Activated T-helper 17 cell treated with anti-CD3 and anti-CD28 coated beads, Interleukin-2, amount 50 U/mL, for 72 hours (primary cell): Measurements from ENCODE around the gene NES. TPM values are rescaled to one million over a fixed set of nuclear protein-coding genes. Genes with fewer than 3 reads are reported as not detected.
"Not testable (repeated sequence)": the region's sequence is repeated elsewhere in the genome, so short reads cannot be mapped to it uniquely, and the experiment has no call there.

Source experiments
- ATAC-seq: fragments of 150-1000 bp; cut with Tn5 transposase; replicated peaks from 2 replicates; pipeline ENCODE4 v1.10.0; 2021; ENCODE audit warnings: mild to moderate bottlenecking, moderate library complexity
- H3K27ac Mint-ChIP-seq: one replicate; pipeline ENCODE4 v1.8.0; 2022; ENCODE audit warnings: mixed read lengths
- H3K27me3 Mint-ChIP-seq: one replicate; pipeline ENCODE4 v1.8.0; 2022; ENCODE audit warnings: mixed read lengths
- H3K36me3 Mint-ChIP-seq: one replicate; pipeline ENCODE4 v1.8.0; 2022; ENCODE audit warnings: low read depth, mild to moderate bottlenecking, mixed read lengths
- H3K4me1 Mint-ChIP-seq: one replicate; pipeline ENCODE4 v1.8.0; 2022; ENCODE audit warnings: mixed read lengths
- H3K4me3 Mint-ChIP-seq: one replicate; pipeline ENCODE4 v1.8.0; 2022; ENCODE audit warnings: mild to moderate bottlenecking, mixed read lengths
- H3K9me3 Mint-ChIP-seq: one replicate; pipeline ENCODE4 v1.8.0; 2022; ENCODE audit warnings: mixed read lengths
- total RNA-seq, 2 donors: library from RNA; stranded (reverse); gene quantifications; one replicate each; pipeline ENCODE4 v1.2.3, GENCODE V29; 2022

Gene NES
- total RNA-seq, 2 donors from 2014 or later: 0.05 TPM; not detected in 1

DNA sequence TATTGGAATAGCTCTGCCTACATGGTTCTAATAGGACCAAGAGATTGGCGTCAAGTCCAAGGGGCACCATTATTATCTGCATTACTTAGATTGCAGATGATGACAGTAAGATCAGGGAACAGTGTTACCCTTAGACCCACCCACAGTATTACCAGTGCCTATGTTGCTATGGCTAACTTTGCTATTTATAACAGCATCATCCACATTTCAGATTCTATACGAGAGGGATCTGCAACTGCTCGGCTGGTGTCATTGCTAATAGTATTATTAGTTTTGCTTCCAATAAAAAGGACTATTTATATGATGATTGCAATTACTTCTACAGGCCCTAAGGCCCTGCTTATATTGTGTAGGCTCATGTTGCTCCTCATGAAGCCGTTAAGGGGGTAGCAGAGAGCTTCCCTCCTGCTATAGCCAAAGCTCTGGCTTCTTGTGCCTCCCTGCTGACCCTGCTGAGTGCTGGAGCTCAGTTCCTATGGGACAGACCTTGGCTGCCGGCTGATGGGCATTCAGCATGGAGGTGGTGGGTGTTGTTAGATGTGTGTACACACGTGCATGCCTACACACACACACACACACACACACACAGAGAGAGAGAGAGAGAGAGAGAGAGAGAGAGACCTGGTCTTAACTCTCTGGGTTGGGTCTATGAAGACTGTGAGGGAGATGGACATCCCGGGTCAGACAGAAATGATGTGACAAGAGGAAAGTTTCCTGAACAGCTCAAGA lies 34.0 kb downstream of the NES start:
- Mint-ChIP-seq H3K27me3 (peaks cover 72% of the 10 kb centered on the region), H3K27ac (no peak overlapping the region), H3K4me1 (peaks cover 11% of the 10 kb centered on the region), H3K9me3 (no peaks in the 10 kb centered on the region), H3K36me3 (peaks cover 4% of the 10 kb centered on the region), H3K4me3 (peak overlapping the region; percentile 63)
- no peak for ATAC-seq

- Mint-ChIP-seq H3K9me3 (no peaks in the 10 kb centered on the region), H3K4me1 (peaks cover 11% of the 10 kb centered on the region), H3K4me3 (peak overlapping the region; percentile 63), H3K27me3 (peaks cover 69% of the 10 kb centered on the region), H3K36me3 (peaks cover 4% of the 10 kb centered on the region), H3K27ac (no peak overlapping the region)
- ATAC-seq: no peak
Observed at GRCh38 chr1:156642265-156643048, 34.8 kb downstream of the NES start.

DNA sequence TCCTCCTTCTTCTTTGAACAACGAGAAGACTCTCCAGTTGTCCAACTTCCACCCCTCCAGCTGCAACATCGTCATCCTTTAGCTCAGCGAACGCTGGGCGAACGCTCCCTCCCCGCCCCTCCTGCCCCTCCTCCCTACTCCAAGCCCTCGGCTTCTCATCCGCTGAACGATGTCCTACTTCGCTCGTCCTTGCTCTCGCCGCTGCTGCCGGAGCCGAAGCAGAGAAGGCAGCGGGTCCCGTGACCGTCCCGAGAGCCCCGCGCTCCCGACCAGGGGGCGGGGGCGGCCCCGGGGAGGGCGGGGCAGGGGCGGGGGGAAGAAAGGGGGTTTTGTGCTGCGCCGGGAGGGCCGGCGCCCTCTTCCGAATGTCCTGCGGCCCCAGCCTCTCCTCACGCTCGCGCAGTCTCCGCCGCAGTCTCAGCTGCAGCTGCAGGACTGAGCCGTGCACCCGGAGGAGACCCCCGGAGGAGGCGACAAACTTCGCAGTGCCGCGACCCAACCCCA lies 35.4 kb downstream of the NES start, which contains the start of gene BCAN:
Gene BCAN (plus strand): TSS at position 357 of the 504 bp plus-strand sequence. CDS start 3,938 bp downstream, outside the sequence.
- H3K9me3 Mint-ChIP-seq: no peaks in the 10 kb centered on the region
- peaks cover 4% of the 10 kb centered on the region for H3K36me3 Mint-ChIP-seq
- peak within 1 kb of the TSS; percentile 63 for H3K4me3 Mint-ChIP-seq
- peak; percentile 30 for ATAC-seq
- H3K27me3 Mint-ChIP-seq: peaks cover 69% of the 10 kb centered on the region
- no peak within 1 kb of the TSS for H3K27ac Mint-ChIP-seq
- peaks cover 11% of the 10 kb centered on the region for H3K4me1 Mint-ChIP-seq

GRCh38 chr1:156640842-156641706 lies 36.1 kb downstream of the NES start:
- Mint-ChIP-seq H3K4me1 (peaks cover 11% of the 10 kb centered on the region), H3K9me3 (no peaks in the 10 kb centered on the region), H3K36me3 (peaks cover 4% of the 10 kb centered on the region), H3K4me3 (peak overlapping the region; percentile 62), H3K27ac (no peak overlapping the region), H3K27me3 (peaks cover 70% of the 10 kb centered on the region)
- no peak for ATAC-seq

DNA sequence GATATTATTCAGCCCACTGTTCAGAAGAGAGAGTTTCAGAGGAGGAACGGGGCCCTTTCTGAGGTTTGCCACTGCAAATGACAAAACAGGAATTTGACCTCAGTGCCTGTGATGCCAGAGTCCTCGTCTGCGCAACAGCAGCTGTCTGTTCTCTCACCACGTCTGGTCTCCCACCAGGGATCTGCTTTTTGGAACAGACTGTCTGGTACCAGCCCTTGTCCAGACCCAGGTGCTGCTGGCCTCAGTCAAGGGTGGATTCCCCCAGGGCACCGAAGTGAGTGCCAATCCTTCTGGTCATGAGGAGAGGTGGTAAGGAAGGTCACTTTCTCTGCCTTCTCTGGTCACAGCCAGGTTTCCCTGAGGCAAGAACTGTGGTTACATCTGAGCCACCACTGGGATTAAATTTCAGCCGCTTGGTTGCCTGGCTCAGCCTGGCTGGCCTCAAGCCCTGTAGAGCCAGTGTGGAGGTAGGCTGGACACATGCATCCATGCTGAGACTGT lies 37.6 kb downstream of the NES start:
- Mint-ChIP-seq H3K36me3 (peaks cover 4% of the 10 kb centered on the region), H3K4me3 (no peak overlapping the region), H3K9me3 (no peaks in the 10 kb centered on the region), H3K4me1 (peaks cover 11% of the 10 kb centered on the region), H3K27me3 (peaks cover 61% of the 10 kb centered on the region), H3K27ac (no peak overlapping the region)
- ATAC-seq: no peak

DNA sequence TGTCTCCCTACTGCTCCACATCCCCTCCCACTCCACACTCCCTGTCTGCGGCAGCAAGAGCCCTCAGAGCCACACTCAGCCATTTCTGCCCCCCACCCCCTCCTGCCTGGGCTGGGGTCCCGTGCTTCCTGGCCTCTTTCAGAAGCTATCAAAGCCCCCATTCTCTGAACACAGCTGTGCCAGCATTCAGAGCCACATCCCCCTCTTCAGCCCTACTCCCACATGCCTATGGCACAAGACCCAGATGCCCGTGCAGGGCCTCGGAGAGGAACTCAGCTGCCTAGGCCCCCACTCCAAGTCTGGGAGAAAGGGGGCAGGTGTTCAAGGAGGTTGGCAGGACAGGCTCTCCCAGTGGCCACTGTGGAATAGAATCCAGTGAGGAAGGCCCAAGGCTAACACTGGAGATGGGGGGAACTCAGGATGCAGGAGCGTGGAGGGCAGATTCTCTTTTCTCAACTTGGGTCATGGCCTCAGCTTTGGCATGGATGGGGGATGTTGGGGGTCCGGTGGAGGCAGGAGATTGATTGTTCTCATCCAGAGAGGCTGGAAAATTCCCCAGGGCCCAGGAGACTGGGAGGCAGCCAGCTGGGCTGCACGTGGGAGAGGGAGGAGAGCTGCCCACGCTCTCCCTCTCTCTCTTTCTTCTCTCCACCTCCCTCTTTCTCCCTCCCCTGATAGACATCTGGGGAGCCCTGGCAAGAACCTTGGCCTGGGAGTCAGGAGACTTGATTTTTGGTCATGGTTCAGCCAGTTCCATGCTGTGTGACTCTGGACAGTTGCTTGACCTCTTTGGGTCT lies 38.8 kb downstream of the NES start:
- no peak overlapping the region for H3K27ac Mint-ChIP-seq
- no peak for ATAC-seq
- peaks cover 5% of the 10 kb centered on the region for H3K4me1 Mint-ChIP-seq
- peaks cover 61% of the 10 kb centered on the region for H3K27me3 Mint-ChIP-seq
- peaks cover 4% of the 10 kb centered on the region for H3K36me3 Mint-ChIP-seq
- no peaks in the 10 kb centered on the region for H3K9me3 Mint-ChIP-seq
- no peak overlapping the region for H3K4me3 Mint-ChIP-seq

- no peaks in the 10 kb centered on the region for H3K36me3 Mint-ChIP-seq
- H3K9me3 Mint-ChIP-seq: no peaks in the 10 kb centered on the region
- peaks cover 37% of the 10 kb centered on the region for H3K27me3 Mint-ChIP-seq
- no peak overlapping the region for H3K27ac Mint-ChIP-seq
- ATAC-seq: no peak
- no peaks in the 10 kb centered on the region for H3K4me1 Mint-ChIP-seq
- no peak overlapping the region for H3K4me3 Mint-ChIP-seq
Observed at GRCh38 chr1:156632355-156632754, 44.9 kb downstream of the NES start.

GRCh38 chr1:156631152-156631551 lies 46.1 kb downstream of the NES start:
- H3K4me3 Mint-ChIP-seq, H3K27ac Mint-ChIP-seq, ATAC-seq, H3K36me3 Mint-ChIP-seq, H3K4me1 Mint-ChIP-seq, H3K9me3 Mint-ChIP-seq: not testable (repeated sequence)
- peaks cover 36% of the 10 kb centered on the region for H3K27me3 Mint-ChIP-seq

DNA sequence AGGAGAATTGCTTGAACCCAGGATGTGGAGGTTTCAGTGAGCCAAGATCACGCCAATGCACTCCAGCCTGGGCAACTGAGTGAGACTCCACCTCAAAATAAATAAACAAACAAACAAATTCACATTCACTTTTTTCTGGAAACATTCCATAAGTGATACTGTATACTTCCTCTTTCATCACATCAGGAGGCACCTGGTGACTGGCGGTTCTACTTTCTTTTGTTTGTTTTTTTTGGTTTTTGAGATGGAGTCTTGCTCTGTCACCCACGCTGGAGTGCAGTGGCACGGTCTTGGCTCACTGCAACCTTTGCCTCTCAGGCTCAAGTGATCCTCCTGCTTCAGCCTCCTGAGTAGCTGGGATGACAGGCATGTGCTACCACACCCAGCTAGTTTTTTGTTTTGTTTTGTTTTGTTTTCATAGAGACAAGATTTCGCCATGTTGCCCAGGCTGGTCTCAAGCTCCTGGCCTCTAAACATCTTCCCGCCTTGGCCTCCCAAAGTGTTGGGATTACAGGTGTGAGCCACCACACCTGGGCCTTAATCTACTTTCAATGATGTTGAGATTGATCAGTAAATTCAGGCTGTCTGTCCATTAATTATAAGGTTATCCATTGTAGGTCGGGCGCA lies 47.3 kb downstream of the NES start:
- Mint-ChIP-seq H3K27ac (no peak overlapping the region), H3K9me3 (no peaks in the 10 kb centered on the region), H3K36me3 (no peaks in the 10 kb centered on the region), H3K4me1 (peaks cover 6% of the 10 kb centered on the region), H3K4me3 (no peak overlapping the region), H3K27me3 (peaks cover 39% of the 10 kb centered on the region)
- ATAC-seq: no peak

DNA sequence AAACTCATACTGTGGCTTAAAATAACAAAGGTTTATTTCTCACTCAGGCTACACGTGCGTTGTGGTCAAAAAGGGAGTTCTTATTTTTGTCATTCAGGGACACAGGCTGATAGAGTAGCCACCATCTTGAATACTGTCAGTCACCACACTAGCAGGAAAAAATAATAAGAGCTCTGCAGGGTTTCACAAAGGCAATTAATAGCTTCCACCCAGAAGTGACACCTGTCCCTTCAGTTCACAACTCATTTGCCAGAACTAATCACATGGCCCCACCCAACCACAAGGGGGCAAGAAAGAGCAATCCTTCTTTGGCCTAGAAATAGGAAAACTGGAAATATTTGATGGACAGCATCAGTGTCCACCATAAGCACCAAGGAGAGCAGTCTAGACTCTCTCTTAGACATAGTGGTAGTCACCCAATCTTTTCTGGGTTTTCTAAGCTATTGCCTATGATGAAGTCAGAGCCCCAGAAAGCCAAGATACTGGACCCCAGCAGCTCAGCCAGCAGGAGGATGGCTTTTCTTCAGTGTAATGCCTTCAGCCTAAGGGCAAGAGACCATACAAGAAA lies 49.8 kb downstream of the NES start:
- peaks cover 34% of the 10 kb centered on the region for H3K27me3 Mint-ChIP-seq
- H3K27ac Mint-ChIP-seq: no peak overlapping the region
- H3K4me1 Mint-ChIP-seq: peaks cover 6% of the 10 kb centered on the region
- no peaks in the 10 kb centered on the region for H3K36me3 Mint-ChIP-seq
- ATAC-seq: peak; percentile 37
- no peak overlapping the region for H3K4me3 Mint-ChIP-seq
- no peaks in the 10 kb centered on the region for H3K9me3 Mint-ChIP-seq

- Mint-ChIP-seq H3K27ac (no peak overlapping the region), H3K27me3 (peaks cover 31% of the 10 kb centered on the region)
- no peak for ATAC-seq
Observed at GRCh38 chr1:156626079-156626438, 51.1 kb downstream of the NES start.

DNA sequence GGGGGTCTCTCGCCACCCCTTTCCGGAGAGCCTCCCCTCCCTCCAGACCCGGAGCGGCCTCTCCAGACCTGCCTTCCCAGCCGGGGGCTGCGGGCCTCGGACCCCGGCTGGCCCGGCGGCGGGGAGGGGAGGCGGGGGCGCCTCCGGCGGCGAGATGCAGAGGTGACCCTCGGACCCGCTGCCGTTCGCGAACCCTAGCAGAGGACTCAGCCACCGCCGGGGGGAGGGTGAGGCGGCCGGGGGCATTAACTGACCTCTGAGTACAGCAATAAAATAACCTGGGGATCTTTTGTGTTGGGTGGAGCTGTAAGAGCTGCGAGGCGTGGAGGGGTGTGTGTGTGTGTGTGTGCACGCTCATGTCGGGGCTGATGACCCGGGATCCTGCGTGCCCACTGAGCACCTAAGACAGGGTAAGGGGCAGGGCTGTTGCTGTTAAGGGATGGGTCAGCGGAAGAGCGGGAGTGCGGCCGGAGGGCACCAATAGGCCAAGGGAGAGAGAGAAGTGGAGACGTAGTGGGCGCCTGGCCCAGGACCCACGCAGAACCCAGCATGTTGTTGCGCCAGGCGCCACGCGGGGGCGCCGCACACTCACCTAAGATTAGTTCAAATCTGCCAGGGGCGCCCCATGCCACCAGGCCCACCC lies 51.6 kb downstream of the NES start:
- H3K4me1 Mint-ChIP-seq: peaks cover 6% of the 10 kb centered on the region
- H3K36me3 Mint-ChIP-seq: no peaks in the 10 kb centered on the region
- H3K27me3 Mint-ChIP-seq: peaks cover 31% of the 10 kb centered on the region
- peak overlapping the region; percentile 64 for H3K4me3 Mint-ChIP-seq
- no peaks in the 10 kb centered on the region for H3K9me3 Mint-ChIP-seq
- peak; percentile 67 for ATAC-seq
- H3K27ac Mint-ChIP-seq: no peak overlapping the region

More at GRCh38 chr1:156626079-156626438, 51.1 kb downstream of the NES start:
- Mint-ChIP-seq H3K9me3 (no peaks in the 10 kb centered on the region), H3K4me1 (peaks cover 6% of the 10 kb centered on the region), H3K36me3 (no peaks in the 10 kb centered on the region), H3K4me3 (peak overlapping the region; percentile 64)
